GDM1 (cell line): ENCODE data around the gene NSUN7.
"Not testable (repeated sequence)": the region's sequence is repeated elsewhere in the genome, so short reads cannot be mapped to it uniquely, and the experiment has no call there.

Experiments
- DNase-seq: peaks from one replicate; lab custom pipeline; 2025; lab: John Stamatoyannopoulos, UW

Gene NSUN7

GRCh38 chr4:40817157-40817556, 67.4 kb downstream of the NSUN7 start:
- not testable (repeated sequence) for DNase-seq

GRCh38 chr4:40820101-40820500, 70.3 kb downstream of the NSUN7 start:
- DNase-seq, result no peak

- DNase-seq, result no peak
Measured at GRCh38 chr4:40822420-40823166, 72.8 kb downstream of the NSUN7 start.

- DNase-seq, result no peak
Measured at GRCh38 chr4:40825014-40825838, 75.5 kb downstream of the NSUN7 start.

- no peak for DNase-seq
Measured at GRCh38 chr4:40826821-40827220, 77.1 kb downstream of the NSUN7 start.

- no peak for DNase-seq
Measured at GRCh38 chr4:40827758-40828157, 78.0 kb downstream of the NSUN7 start.

- no peak for DNase-seq
Measured at GRCh38 chr4:40828661-40829060, 78.9 kb downstream of the NSUN7 start.

- no peak for DNase-seq
Measured at GRCh38 chr4:40829586-40829985, 79.8 kb downstream of the NSUN7 start.

- no peak for DNase-seq
Measured at GRCh38 chr4:40831146-40831907, 81.6 kb downstream of the NSUN7 start.

GRCh38 chr4:40832175-40832574, 82.4 kb downstream of the NSUN7 start:
- DNase-seq, result no peak

GRCh38 chr4:40833212-40833611, 83.5 kb downstream of the NSUN7 start:
- DNase-seq, result no peak

GRCh38 chr4:40837094-40837870, 87.5 kb downstream of the NSUN7 start:
- no peak for DNase-seq

- DNase-seq, result no peak
Measured at GRCh38 chr4:40838742-40839141, 89.0 kb downstream of the NSUN7 start.

- DNase-seq, result no peak
Measured at GRCh38 chr4:40840255-40840984, 90.7 kb downstream of the NSUN7 start.

- DNase-seq, result peak; percentile 41
Measured at GRCh38 chr4:40840985-40841571, 91.3 kb downstream of the NSUN7 start.

- DNase-seq, result no peak
Measured at GRCh38 chr4:40842318-40842717, 92.6 kb downstream of the NSUN7 start.

GRCh38 chr4:40842725-40843423, 93.1 kb downstream of the NSUN7 start:
- no peak for DNase-seq

- no peak for DNase-seq
Measured at GRCh38 chr4:40843696-40844095, 93.9 kb downstream of the NSUN7 start.

- no peak for DNase-seq
Measured at GRCh38 chr4:40844261-40844660, 94.5 kb downstream of the NSUN7 start.
